GM23338 (cell line): Measurements from ENCODE around the gene DCHS1.

Experiments used
- EZH2 ChIP-seq: fragments of 200-600 bp; sonication (generic); IDR thresholded peaks from one replicate; pipeline ENCODE4 v1.8.0; 2017; ENCODE audit warnings: antibody characterized with exemption, mild to moderate bottlenecking, low read depth; ENCODE audit not compliant: unreplicated experiment
- JUNB ChIP-seq: IDR thresholded peaks from one replicate; pipeline ENCODE4 v1.6.1; 2016; ENCODE audit warnings: antibody characterized with exemption; ENCODE audit not compliant: unreplicated experiment
- POLR2AphosphoS5 ChIP-seq: IDR thresholded peaks from 2 replicates; pipeline ENCODE4 v1.6.1; 2016; ENCODE audit warnings: antibody characterized with exemption, low read depth
- TF ChIP-seq, protein P1 (sequence below), 2 experiments: fragments of 200-600 bp in 1 of 2; sonication (generic) in 1 of 2; conservative IDR thresholded peaks; 2 replicates each; pipeline versions ENCODE4 v1.5.1 to v1.6.1; 2016 to 2017; ENCODE audit warnings: antibody characterized with exemption in 2 of 2, low read depth in 2 of 2, mild to moderate bottlenecking in 2 of 2, moderate library complexity in 1 of 2

DNA sequence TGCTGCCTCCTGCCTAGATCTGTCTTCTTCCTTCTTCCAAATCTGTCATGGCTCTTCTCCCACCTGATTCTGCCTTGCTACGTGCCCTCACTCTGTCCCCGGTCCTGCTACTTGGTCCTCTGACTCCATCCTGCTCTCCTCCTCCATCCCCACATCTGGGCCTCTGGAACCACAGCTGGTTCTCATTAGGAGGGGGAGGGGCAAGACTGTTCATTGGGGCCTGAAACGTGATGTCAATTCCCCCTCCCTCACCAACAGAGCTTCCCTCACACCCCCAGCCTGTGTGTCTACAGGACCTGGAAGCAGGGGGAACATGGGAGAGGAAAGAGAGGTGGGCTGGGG, 9.1 kb downstream of the DCHS1 start:
- TF ChIP-seq, protein P1, sequence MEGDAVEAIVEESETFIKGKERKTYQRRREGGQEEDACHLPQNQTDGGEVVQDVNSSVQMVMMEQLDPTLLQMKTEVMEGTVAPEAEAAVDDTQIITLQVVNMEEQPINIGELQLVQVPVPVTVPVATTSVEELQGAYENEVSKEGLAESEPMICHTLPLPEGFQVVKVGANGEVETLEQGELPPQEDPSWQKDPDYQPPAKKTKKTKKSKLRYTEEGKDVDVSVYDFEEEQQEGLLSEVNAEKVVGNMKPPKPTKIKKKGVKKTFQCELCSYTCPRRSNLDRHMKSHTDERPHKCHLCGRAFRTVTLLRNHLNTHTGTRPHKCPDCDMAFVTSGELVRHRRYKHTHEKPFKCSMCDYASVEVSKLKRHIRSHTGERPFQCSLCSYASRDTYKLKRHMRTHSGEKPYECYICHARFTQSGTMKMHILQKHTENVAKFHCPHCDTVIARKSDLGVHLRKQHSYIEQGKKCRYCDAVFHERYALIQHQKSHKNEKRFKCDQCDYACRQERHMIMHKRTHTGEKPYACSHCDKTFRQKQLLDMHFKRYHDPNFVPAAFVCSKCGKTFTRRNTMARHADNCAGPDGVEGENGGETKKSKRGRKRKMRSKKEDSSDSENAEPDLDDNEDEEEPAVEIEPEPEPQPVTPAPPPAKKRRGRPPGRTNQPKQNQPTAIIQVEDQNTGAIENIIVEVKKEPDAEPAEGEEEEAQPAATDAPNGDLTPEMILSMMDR (conservative IDR thresholded peaks at IDR 0.05; ENCODE audit: low read depth in 2 of 2), result no peak
- no peak for TF ChIP-seq POLR2AphosphoS5
- TF ChIP-seq JUNB, result no peak
- TF ChIP-seq EZH2, result no peak
